Stimulated activated CD8-positive, alpha-beta memory T cell treated with anti-CD3 and anti-CD28 coated beads, Interleukin-15, amount 100 ng/mL, for 48 hours (primary cell): ENCODE data around the gene VWA5B1.

Experiments
- DNase-seq, 2 donors: peaks; one replicate each; pipeline ENCODE4 v3.0.0-alpha.2; 2020; ENCODE audit warnings: low read depth in 2 of 2

The VWA5B1 gene

GRCh38 chr1:20348326-20348915 lies 57.7 kb downstream of the VWA5B1 start:
- no peak for DNase-seq

GRCh38 chr1:20349561-20349960 lies 58.9 kb downstream of the VWA5B1 start:
- no peak for DNase-seq

- DNase-seq: no peak
Observed at GRCh38 chr1:20349971-20350370, 59.3 kb downstream of the VWA5B1 start.

- DNase-seq: no peak
Observed at GRCh38 chr1:20350421-20350820, 59.7 kb downstream of the VWA5B1 start.

- no peak for DNase-seq
Observed at GRCh38 chr1:20351911-20352701, 61.4 kb downstream of the VWA5B1 start.

GRCh38 chr1:20353836-20354235 lies 63.2 kb downstream of the VWA5B1 start:
- DNase-seq: no peak

GRCh38 chr1:20354610-20355009 lies 63.9 kb downstream of the VWA5B1 start:
- no peak for DNase-seq

- DNase-seq: no peak
Observed at GRCh38 chr1:20355101-20355827, 64.6 kb downstream of the VWA5B1 start.

- no peak for DNase-seq
Observed at GRCh38 chr1:20355828-20356735, 65.4 kb downstream of the VWA5B1 start.

- DNase-seq: no peak
Observed at GRCh38 chr1:20356850-20357459, 66.3 kb downstream of the VWA5B1 start.

GRCh38 chr1:20357796-20358195 lies 67.1 kb downstream of the VWA5B1 start:
- no peak for DNase-seq

GRCh38 chr1:20358761-20359263 lies 68.1 kb downstream of the VWA5B1 start:
- DNase-seq: no peak

- peak; percentile 47 to 59 for DNase-seq
Observed at GRCh38 chr1:20359451-20360330, 69.0 kb downstream of the VWA5B1 start.

GRCh38 chr1:20361401-20361800 lies 70.7 kb downstream of the VWA5B1 start:
- no peak for DNase-seq

GRCh38 chr1:20361805-20362381 lies 71.2 kb downstream of the VWA5B1 start:
- peak in 1 of 2 donors; percentile 12 for DNase-seq

GRCh38 chr1:20362856-20363255 lies 72.2 kb downstream of the VWA5B1 start:
- no peak for DNase-seq

- no peak for DNase-seq
Observed at GRCh38 chr1:20365421-20366055, 74.9 kb downstream of the VWA5B1 start.

- DNase-seq: no peak
Observed at GRCh38 chr1:20366056-20366462, 75.4 kb downstream of the VWA5B1 start.

- no peak for DNase-seq
Observed at GRCh38 chr1:20366463-20367115, 75.9 kb downstream of the VWA5B1 start.
